ENCODE results near the gene DBNL. TPM values are rescaled to one million over a fixed set of nuclear protein-coding genes. Genes with fewer than 3 reads are reported as not detected.

Gene DBNL
- total RNA-seq, 1 donor from 2014 or later = 47.5 TPM

DNA sequence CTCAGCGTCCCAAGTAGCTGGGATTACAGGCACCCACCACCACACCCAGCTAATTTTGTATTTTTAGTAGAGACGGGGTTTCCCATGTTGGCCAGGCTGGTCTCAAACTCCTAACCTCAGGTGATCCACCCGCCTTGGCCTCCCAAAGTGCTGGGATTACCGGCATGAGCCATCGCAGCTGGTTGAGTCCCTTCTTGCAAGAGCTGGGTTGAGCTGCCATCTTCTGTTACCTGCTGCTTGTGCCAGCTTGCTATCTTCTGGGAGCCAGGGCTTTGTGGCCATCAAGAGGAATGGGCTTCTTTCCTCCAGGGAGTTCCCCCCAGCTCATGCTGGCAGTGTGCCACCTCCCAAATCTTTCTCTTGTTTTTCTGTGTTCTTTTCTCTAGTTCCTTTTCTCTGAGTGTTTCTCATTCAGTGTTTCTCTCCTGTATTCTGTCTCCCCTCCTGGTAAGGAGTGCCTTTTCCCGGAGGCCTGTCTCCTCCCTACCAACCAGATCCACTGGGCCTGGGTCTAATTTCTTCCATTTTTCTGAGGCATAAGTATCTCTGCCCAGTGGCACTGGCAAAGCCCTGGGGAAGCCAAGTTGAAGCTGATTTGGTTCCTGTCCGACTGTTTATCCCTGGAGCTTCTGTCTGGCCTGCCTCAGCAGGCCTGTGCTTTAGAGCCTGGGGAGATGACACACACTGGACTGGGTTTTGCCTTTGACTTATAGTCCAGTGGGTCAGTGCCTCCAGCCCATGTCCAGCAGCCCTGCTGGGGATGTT lies 3.7 kb downstream of the DBNL start:
- Mint-ChIP-seq H3K9me3 (ENCODE audit: unreplicated experiment) (no peaks in the 10 kb centered on the region), H3K27me3 (ENCODE audit: unreplicated experiment) (peaks cover 7% of the 10 kb centered on the region), H3K4me3 (ENCODE audit: unreplicated experiment) (no peak overlapping the region), H3K36me3 (ENCODE audit: low read depth, unreplicated experiment) (peaks cover 7% of the 10 kb centered on the region), H3K27ac (ENCODE audit: unreplicated experiment) (no peak overlapping the region), H3K4me1 (ENCODE audit: unreplicated experiment) (peaks cover 33% of the 10 kb centered on the region)
- no peak for DNase-seq (ENCODE audit: low spot score)
- TF ChIP-seq, protein P1, sequence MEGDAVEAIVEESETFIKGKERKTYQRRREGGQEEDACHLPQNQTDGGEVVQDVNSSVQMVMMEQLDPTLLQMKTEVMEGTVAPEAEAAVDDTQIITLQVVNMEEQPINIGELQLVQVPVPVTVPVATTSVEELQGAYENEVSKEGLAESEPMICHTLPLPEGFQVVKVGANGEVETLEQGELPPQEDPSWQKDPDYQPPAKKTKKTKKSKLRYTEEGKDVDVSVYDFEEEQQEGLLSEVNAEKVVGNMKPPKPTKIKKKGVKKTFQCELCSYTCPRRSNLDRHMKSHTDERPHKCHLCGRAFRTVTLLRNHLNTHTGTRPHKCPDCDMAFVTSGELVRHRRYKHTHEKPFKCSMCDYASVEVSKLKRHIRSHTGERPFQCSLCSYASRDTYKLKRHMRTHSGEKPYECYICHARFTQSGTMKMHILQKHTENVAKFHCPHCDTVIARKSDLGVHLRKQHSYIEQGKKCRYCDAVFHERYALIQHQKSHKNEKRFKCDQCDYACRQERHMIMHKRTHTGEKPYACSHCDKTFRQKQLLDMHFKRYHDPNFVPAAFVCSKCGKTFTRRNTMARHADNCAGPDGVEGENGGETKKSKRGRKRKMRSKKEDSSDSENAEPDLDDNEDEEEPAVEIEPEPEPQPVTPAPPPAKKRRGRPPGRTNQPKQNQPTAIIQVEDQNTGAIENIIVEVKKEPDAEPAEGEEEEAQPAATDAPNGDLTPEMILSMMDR (IDR thresholded peaks at IDR 0.05; ENCODE audit: unreplicated experiment) = no peak

DNA sequence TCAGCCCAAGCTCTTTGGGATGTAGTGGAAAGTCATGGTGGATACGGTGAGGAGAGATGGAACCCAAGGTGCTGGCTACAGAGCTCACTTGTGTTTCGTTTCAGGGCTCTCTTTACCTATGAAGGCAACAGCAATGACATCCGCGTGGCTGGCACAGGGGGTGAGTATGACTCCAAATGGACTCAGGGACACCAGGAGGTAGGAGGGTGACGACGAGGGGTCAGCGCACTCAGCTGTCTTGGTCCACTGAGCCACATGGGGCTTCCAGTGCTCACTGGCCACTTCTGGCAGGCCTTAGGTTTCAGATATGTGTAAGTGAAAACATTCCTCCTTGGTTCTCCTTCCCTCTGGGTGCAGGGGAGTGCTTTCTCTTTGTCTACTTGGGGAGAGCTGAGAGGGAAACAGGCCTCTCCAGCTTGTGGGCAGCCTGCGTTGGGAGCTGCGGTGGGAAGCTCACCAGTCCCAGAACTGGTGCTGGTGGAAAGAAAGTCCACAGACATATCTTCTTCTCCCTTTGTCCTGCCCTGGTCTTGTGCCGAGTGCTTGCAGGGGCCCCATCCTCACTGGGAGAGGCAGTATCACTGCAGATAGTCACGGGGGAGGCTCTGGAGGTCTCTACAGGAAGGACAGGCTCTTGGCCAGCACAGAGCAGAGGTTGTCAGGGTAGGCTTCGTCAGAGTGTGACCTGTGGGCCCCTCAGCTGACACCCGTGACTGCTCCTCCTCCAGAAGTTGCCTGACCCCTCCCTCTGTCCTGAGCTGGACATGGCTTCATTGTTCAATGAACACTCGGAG lies 5.8 kb downstream of the DBNL start:
- H3K4me3 Mint-ChIP-seq (ENCODE audit: unreplicated experiment) = peak overlapping the region; percentile 31
- TF ChIP-seq, protein P1 (IDR thresholded peaks at IDR 0.05; ENCODE audit: unreplicated experiment) = no peak
- peaks cover 6% of the 10 kb centered on the region for H3K27me3 Mint-ChIP-seq (ENCODE audit: unreplicated experiment)
- H3K36me3 Mint-ChIP-seq (ENCODE audit: low read depth, unreplicated experiment) = peaks cover 7% of the 10 kb centered on the region
- H3K9me3 Mint-ChIP-seq (ENCODE audit: unreplicated experiment) = no peaks in the 10 kb centered on the region
- DNase-seq (ENCODE audit: low spot score) = no peak
- peaks cover 26% of the 10 kb centered on the region for H3K4me1 Mint-ChIP-seq (ENCODE audit: unreplicated experiment)
- H3K27ac Mint-ChIP-seq (ENCODE audit: unreplicated experiment) = no peak overlapping the region

DNA sequence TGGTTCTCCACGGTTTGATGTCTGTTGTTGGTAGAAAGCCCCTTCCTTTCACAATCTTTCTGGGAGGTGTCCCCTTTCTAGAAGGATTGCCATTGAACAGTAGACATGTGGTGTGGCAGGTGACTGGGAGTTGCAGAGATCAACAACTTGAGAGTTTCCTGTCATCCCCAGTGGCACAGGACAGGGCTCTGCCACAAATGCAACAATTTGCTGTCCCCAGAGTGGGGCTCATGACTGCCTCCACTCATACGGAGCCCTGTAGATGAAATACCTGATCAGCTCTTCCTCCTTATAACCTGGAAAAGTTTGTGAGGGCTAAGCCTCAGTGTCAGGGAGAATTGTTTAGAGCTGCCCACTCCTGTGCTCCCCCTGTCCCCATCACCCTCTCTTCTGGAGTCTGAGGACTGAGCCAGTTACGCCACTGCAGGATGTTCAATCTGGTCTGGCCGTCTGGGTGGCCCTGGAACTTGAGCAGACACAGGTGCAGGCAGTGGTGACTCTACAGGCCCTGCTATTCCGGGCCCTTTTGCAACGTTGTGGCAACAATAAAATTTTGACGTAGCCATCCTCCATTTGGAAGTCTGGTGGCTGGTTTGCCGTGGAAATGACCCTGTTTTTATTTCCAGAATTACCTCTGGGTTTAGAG lies 6.5 kb downstream of the DBNL start:
- no peak overlapping the region for H3K4me3 Mint-ChIP-seq (ENCODE audit: unreplicated experiment)
- peaks cover 4% of the 10 kb centered on the region for H3K36me3 Mint-ChIP-seq (ENCODE audit: low read depth, unreplicated experiment)
- TF ChIP-seq, protein P1 (IDR thresholded peaks at IDR 0.05; ENCODE audit: unreplicated experiment) = no peak
- H3K27me3 Mint-ChIP-seq (ENCODE audit: unreplicated experiment) = peaks cover 6% of the 10 kb centered on the region
- H3K4me1 Mint-ChIP-seq (ENCODE audit: unreplicated experiment) = peaks cover 19% of the 10 kb centered on the region
- no peak for DNase-seq (ENCODE audit: low spot score)
- H3K9me3 Mint-ChIP-seq (ENCODE audit: unreplicated experiment) = no peaks in the 10 kb centered on the region
- H3K27ac Mint-ChIP-seq (ENCODE audit: unreplicated experiment) = no peak overlapping the region

DNA sequence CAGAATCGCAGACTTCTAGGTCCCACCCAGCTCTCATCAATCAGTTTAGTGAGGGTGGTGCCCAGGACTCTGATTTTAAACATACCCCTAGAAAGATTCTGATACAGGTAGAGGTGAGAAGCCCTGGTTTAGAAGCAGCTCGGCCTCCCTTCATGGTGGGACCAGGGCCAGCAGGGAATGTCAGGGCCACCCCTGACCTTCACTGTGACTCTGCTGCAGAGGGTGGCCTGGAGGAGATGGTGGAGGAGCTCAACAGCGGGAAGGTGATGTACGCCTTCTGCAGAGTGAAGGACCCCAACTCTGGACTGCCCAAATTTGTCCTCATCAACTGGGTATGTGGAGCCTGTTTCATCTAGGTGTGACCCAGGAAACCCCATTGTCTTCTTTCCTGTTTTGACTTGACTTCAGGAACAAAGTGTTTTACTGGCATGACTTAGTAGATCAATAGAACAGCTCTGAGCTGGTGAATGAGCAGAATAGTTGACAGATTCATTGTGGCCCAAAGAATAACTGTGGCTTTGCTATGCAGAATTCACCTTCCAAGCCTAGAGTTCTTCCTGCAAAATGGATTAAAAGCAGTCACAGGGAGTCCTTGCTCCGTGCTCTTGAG lies 7.2 kb downstream of the DBNL start:
- no peaks in the 10 kb centered on the region for H3K9me3 Mint-ChIP-seq (ENCODE audit: unreplicated experiment)
- no peak for DNase-seq (ENCODE audit: low spot score)
- no peak overlapping the region for H3K27ac Mint-ChIP-seq (ENCODE audit: unreplicated experiment)
- peaks cover 13% of the 10 kb centered on the region for H3K4me1 Mint-ChIP-seq (ENCODE audit: unreplicated experiment)
- H3K27me3 Mint-ChIP-seq (ENCODE audit: unreplicated experiment) = peaks cover 6% of the 10 kb centered on the region
- no peaks in the 10 kb centered on the region for H3K36me3 Mint-ChIP-seq (ENCODE audit: low read depth, unreplicated experiment)
- TF ChIP-seq, protein P1 (IDR thresholded peaks at IDR 0.05; ENCODE audit: unreplicated experiment) = no peak
- no peak overlapping the region for H3K4me3 Mint-ChIP-seq (ENCODE audit: unreplicated experiment)
